Measurements from ENCODE around the gene FCGR2B.
"Not testable (repeated sequence)": the region's sequence is repeated elsewhere in the genome, so short reads cannot be mapped to it uniquely, and the experiment has no call there.

FCGR2B gene

DNA sequence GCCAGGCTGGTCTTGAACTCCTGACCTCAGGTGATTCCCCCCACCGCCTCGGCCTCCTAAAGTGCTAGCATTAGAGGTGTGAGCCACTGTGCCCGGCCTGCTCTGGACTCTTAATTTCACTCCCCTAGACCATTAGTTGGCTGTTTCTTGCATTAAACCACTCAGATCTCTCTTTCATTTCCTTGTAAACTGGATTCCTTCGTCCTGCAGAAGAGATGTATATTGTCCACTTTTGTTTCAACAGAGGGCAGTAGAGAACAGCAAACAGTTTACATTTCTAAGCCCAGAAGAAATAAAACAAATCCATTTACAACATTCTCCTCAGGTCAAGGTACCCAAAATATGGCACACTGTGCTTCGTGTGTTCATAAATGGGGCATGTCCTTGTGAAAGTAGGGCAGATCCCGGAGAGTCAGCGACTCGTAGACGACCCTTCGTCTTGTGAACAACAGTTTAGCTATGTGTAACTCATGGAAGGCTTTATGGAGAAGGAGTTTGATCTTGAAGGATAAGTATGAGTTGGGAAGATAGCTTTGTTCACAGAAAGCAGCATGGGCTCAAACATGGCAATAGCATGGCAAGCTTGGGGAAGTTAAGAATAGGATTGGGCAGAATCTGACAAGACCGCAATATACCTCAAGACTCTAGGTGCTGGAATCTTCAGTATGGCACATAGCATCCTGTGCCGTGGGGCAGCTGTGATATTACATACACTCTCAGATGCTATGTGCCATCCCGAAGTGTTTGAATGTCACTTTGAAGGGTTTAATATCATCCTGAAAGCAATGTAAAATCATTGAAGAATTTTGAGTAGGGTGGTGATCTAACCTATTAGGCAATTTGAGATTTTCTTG, 15.2 kb upstream of the FCGR2B start:
- peak; percentile 93 for ATAC-seq

- ATAC-seq = not testable (repeated sequence)
Measured at GRCh38 chr1:161653541-161653940, 9.4 kb upstream of the FCGR2B start.

GRCh38 chr1:161653971-161654370, 9.0 kb upstream of the FCGR2B start:
- ATAC-seq = not testable (repeated sequence)

DNA sequence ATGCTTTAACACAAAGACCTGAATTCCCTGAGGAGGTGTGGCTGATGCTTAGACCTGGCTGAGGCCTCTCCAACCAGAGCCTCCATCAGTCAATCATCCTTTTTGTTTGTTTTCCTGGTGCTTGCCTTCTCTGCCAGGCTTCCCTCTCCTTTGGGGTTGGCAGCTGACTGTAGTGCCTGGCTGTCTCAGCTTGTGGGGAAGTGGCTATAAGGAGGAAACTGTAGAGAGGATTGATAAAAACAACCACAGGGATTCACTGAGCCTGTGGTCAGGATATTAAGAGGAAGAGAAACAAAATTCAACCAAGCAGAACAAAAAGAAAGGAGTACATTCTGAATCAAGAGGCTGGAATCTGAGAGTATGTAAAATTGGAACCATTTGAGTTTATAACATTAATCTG, 4.4 kb upstream of the FCGR2B start:
- not testable (repeated sequence) for ATAC-seq

GRCh38 chr1:161661660-161662311, 1.2 kb upstream of the FCGR2B start:
- peak; percentile 34; the same call in 2 of the 3 replicates for ATAC-seq

DNA sequence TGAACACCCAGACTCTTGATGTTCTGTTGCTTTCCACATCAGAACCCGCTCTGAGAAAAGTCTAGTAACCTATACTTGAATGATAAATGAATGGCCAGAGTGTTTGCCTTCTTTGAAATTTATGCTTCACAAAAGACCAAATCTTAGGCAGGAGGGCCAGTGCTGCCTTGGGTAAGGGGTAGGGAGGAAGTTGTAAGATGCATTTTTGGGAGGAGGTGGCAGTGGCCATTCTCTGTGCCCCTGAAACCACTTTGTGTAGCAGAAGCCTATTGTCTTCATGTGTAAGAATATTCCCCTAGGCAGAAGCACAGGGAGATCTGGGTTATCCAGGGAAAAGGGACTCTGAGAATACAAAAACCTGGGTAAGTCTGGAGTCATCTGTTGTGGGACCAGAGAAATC, 626 bp downstream of the FCGR2B start:
- ATAC-seq = not testable (repeated sequence)

- ATAC-seq = not testable (repeated sequence)
Measured at GRCh38 chr1:161664689-161665088, 1.7 kb downstream of the FCGR2B start.

DNA sequence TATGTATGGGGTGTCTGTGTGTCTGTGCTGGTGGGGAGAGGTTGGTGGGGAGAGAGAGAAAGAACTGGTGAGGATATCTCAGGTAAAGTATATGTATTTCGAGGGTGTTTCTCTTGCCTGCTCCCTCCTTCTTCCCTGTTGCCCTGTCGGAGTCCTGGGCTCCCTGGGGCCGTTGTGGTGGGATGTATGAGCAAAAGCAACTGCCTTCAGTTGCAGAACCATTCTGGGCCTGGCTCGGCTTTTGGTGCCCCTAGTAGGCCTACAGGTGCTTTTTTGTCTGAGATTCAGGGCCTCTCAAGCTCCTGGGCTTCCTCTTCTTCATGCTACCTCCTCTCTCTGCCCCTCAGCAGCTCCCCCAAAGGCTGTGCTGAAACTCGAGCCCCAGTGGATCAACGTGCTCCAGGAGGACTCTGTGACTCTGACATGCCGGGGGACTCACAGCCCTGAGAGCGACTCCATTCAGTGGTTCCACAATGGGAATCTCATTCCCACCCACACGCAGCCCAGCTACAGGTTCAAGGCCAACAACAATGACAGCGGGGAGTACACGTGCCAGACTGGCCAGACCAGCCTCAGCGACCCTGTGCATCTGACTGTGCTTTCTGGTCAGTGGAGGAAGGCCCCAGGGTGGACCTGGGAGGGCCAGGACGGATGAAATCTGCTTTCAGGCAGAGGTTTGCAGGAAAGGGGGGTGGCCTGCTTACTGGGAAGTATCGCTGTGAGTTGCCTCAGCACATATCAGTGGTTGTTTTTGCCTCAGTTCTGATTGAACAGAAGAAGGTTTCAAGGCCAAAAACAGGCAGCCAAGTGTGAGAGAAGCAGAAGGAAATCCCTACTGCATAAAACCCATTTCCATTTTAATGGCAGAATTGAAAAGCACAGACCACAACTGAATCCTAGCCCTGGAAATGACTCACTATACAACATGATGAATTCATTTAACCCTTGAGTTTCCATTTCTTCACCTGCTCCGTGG, 8.4 kb downstream of the FCGR2B start:
- ATAC-seq = peak; percentile 28

DNA sequence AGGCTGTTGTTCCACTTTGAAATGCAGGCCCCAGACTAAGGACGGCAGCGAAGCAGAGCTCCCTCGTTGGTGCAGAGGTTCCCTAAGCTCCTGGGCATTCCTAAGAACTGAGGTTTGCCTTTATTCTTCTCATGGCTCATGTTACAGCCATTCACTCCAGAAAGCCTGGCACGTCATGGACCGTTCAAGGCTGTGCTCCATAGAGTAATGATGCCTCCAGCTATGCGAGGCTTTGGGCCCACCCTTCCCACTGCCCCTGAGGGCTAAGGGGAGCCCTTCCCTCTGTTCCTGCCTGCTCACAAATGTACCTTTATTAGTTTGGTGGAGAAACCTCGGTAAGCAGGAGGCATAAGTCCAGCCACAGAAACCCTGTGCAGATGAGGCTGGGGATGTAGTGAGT, 10.5 kb downstream of the FCGR2B start:
- ATAC-seq = peak; percentile 46; the same call in 1 of the 3 replicates

GRCh38 chr1:161674447-161674846, 11.5 kb downstream of the FCGR2B start:
- ATAC-seq = not testable (repeated sequence)

- ATAC-seq = not testable (repeated sequence)
Measured at GRCh38 chr1:161674908-161675307, 12.0 kb downstream of the FCGR2B start.

- no peak for ATAC-seq
- TF ChIP-seq, protein P1, sequence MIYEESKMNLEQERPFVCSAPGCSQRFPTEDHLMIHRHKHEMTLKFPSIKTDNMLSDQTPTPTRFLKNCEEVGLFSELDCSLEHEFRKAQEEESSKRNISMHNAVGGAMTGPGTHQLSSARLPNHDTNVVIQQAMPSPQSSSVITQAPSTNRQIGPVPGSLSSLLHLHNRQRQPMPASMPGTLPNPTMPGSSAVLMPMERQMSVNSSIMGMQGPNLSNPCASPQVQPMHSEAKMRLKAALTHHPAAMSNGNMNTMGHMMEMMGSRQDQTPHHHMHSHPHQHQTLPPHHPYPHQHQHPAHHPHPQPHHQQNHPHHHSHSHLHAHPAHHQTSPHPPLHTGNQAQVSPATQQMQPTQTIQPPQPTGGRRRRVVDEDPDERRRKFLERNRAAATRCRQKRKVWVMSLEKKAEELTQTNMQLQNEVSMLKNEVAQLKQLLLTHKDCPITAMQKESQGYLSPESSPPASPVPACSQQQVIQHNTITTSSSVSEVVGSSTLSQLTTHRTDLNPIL (CRISPR knock-in tag; IDR thresholded peaks at IDR 0.05; ENCODE audit: low read depth) = no peak
- TF ChIP-seq, protein P2, sequence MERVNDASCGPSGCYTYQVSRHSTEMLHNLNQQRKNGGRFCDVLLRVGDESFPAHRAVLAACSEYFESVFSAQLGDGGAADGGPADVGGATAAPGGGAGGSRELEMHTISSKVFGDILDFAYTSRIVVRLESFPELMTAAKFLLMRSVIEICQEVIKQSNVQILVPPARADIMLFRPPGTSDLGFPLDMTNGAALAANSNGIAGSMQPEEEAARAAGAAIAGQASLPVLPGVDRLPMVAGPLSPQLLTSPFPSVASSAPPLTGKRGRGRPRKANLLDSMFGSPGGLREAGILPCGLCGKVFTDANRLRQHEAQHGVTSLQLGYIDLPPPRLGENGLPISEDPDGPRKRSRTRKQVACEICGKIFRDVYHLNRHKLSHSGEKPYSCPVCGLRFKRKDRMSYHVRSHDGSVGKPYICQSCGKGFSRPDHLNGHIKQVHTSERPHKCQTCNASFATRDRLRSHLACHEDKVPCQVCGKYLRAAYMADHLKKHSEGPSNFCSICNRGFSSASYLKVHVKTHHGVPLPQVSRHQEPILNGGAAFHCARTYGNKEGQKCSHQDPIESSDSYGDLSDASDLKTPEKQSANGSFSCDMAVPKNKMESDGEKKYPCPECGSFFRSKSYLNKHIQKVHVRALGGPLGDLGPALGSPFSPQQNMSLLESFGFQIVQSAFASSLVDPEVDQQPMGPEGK (CRISPR knock-in tag; IDR thresholded peaks at IDR 0.05; ENCODE audit: borderline replicate concordance) = no peak
- no peak for TF ChIP-seq GLIS3 (CRISPR knock-in tag; IDR thresholded peaks at IDR 0.05)
- no peak for TF ChIP-seq ZC3H10 (CRISPR knock-in tag; IDR thresholded peaks at IDR 0.05)
Measured at GRCh38 chr1:161676441-161676840, 13.5 kb downstream of the FCGR2B start.

Measured in SK-N-SH treated with all-trans-retinoic acid at 6 μM for 48 hours (cell line).